Peyer's patch (tissue), 4 donors: ENCODE results near the gene HEXB. TPM values are rescaled to one million over a fixed set of nuclear protein-coding genes. Genes with fewer than 3 reads are reported as not detected.
A peak's percentile ranks its signal among the peaks of the same experiment; 100 is the strongest.

Source experiments
- DNase-seq, 3 donors: peaks; one replicate each; pipeline ENCODE4 v3.0.0-alpha.2; 2017 to 2019
- H3K27ac ChIP-seq, 4 donors: fragments of 200-600 bp; sonication (generic); one replicate each; pipeline ENCODE4 v1.5.1; 2016 to 2019
- H3K27me3 ChIP-seq, 2 donors: fragments of 200-600 bp; sonication (generic); one replicate each; pipeline ENCODE4 v1.5.1; 2019
- H3K36me3 ChIP-seq, 3 donors: fragments of 200-600 bp; sonication (generic); one replicate each; pipeline ENCODE4 v1.5.1; 2016 to 2019
- H3K4me1 ChIP-seq, 4 donors: fragments of 200-600 bp; sonication (generic); one replicate each; pipeline ENCODE4 v1.5.1; 2016 to 2019
- H3K4me3 ChIP-seq, 4 donors: fragments of 200-600 bp; sonication (generic); 1 replicate in 3 of 4; 2 replicates in 1 of 4; pipeline ENCODE4 v1.5.1; 2016 to 2019; ENCODE audit warnings: mild to moderate bottlenecking in 1 of 4
- H3K9me3 ChIP-seq, 4 donors: fragments of 200-600 bp; sonication (generic); one replicate each; pipeline ENCODE4 v1.5.1; 2016 to 2019; ENCODE audit warnings: mild to moderate bottlenecking in 1 of 4
- CTCF ChIP-seq, 6 experiments: fragments of 450-650 bp in 4 of 6; fragments of 200-600 bp in 2 of 6; sonication (generic) in 1 of 6; IDR thresholded peaks; one replicate each; pipeline ENCODE4 v1.5.1; 2017 to 2019; ENCODE audit warnings: antibody characterized with exemption in 6 of 6, mild to moderate bottlenecking in 3 of 6, moderate library complexity in 1 of 6
- POLR2A ChIP-seq, 2 donors: fragments of 450-650 bp; IDR thresholded peaks; one replicate each; pipeline ENCODE4 v1.5.1; 2017; ENCODE audit warnings: antibody characterized with exemption in 2 of 2, mild to moderate bottlenecking in 2 of 2, moderate library complexity in 2 of 2
- total RNA-seq, 4 donors: library from RNA; depleted of rRNA; stranded (reverse); fragments of >200 nt; gene quantifications; one replicate each; pipeline ENCODE4 v1.1.0, GENCODE V29; 2016

HEXB gene
- total RNA-seq, 4 donors from 2014 or later = 99.0 to 143 (median 125) TPM

GRCh38 chr5:74679966-74680365 is 5.1 kb upstream of the HEXB start:
- no peak overlapping the region for H3K27ac ChIP-seq
- H3K9me3 ChIP-seq = no peaks in the 10 kb centered on the region
- H3K4me3 ChIP-seq = no peak overlapping the region
- H3K36me3 ChIP-seq = no peaks in the 10 kb centered on the region
- no peak for TF ChIP-seq CTCF (IDR thresholded peaks at IDR 0.05)
- TF ChIP-seq POLR2A (IDR thresholded peaks at IDR 0.05) = no peak
- no peaks in the 10 kb centered on the region for H3K4me1 ChIP-seq
- H3K27me3 ChIP-seq = no peaks in the 10 kb centered on the region
- DNase-seq = no peak

- peak; percentile 48 to 50 (median 50) for DNase-seq
- Histone ChIP-seq H3K27me3 (no peaks in the 10 kb centered on the region), H3K4me3 (peak overlapping the region; percentile 67 to 82 (median 78)), H3K36me3 (peaks cover 0 to 17% (median 0%) of the 10 kb centered on the region in 3 donors), H3K9me3 (no peaks in the 10 kb centered on the region), H3K4me1 (peaks cover 0 to 16% (median 5%) of the 10 kb centered on the region in 4 donors), H3K27ac (peak overlapping the region; percentile 78 to 85 (median 85))
- TF ChIP-seq POLR2A (IDR thresholded peaks at IDR 0.05) = no peak
- no peak for TF ChIP-seq CTCF (IDR thresholded peaks at IDR 0.05)
Measured at GRCh38 chr5:74685979-74686631, 1.1 kb downstream of the HEXB start.

GRCh38 chr5:74686962-74687751 is 2.1 kb downstream of the HEXB start:
- Histone ChIP-seq H3K4me1 (peaks cover 0 to 16% (median 5%) of the 10 kb centered on the region in 4 donors), H3K9me3 (no peaks in the 10 kb centered on the region), H3K27me3 (no peaks in the 10 kb centered on the region), H3K27ac (no peak overlapping the region), H3K4me3 (peak overlapping the region in 2 of 4 donors; percentile 14 to 75), H3K36me3 (peaks cover 0 to 25% (median 0%) of the 10 kb centered on the region in 3 donors)
- no peak for DNase-seq
- TF ChIP-seq CTCF (IDR thresholded peaks at IDR 0.05) (no peak), POLR2A (IDR thresholded peaks at IDR 0.05) (no peak)

GRCh38 chr5:74693191-74693590 is 8.2 kb downstream of the HEXB start:
- no peak for TF ChIP-seq CTCF (IDR thresholded peaks at IDR 0.05)
- TF ChIP-seq POLR2A (IDR thresholded peaks at IDR 0.05) = no peak
- Histone ChIP-seq H3K27me3 (no peaks in the 10 kb centered on the region), H3K36me3 (peaks cover 0 to 65% (median 0%) of the 10 kb centered on the region in 3 donors), H3K4me3 (no peak overlapping the region), H3K9me3 (no peaks in the 10 kb centered on the region), H3K4me1 (no peaks in the 10 kb centered on the region), H3K27ac (no peak overlapping the region)
- DNase-seq = no peak

GRCh38 chr5:74717596-74717995 is 32.6 kb downstream of the HEXB start:
- Histone ChIP-seq H3K4me3 (no peak overlapping the region), H3K27ac (no peak overlapping the region), H3K4me1 (no peaks in the 10 kb centered on the region), H3K9me3 (no peaks in the 10 kb centered on the region), H3K27me3 (no peaks in the 10 kb centered on the region), H3K36me3 (peaks cover 0 to 70% (median 0%) of the 10 kb centered on the region in 3 donors)
- DNase-seq = no peak
- no peak for TF ChIP-seq POLR2A (IDR thresholded peaks at IDR 0.05)
- no peak for TF ChIP-seq CTCF (IDR thresholded peaks at IDR 0.05)
